Measurements from ENCODE around the gene PGM1.

DNA sequence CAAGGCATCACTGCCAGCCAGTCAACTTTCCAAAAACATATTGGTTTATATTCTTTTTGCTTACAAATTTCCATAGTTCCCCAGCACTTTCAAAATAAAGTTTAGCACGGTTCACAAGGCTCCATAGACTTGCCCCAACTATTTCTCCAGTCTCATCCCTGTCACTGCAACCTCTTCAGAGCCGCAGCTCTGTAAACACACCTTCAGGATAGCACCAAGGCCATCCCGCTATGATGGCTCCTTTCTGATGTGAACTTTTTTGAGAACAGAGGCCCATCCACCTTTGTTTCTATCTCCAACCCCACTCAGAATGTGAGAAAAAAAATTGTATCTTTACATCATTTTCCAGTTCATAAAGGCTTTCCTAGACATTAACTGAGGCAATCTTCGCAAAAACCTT lies 26.3 kb downstream of the PGM1 start:
- TF ChIP-seq CTCF (IDR thresholded peaks at IDR 0.05) (no peak), YY1 (IDR thresholded peaks at IDR 0.05; ENCODE audit: low read depth) (no peak), POLR2AphosphoS5 (IDR thresholded peaks at IDR 0.05; ENCODE audit: low read depth, low read length) (no peak), SMC3 (IDR thresholded peaks at IDR 0.05; ENCODE audit: low read depth, low read length) (no peak), MEF2A (IDR thresholded peaks at IDR 0.05; ENCODE audit: borderline replicate concordance, low read depth) (no peak), NFIC (IDR thresholded peaks at IDR 0.05; ENCODE audit: borderline replicate concordance) (no peak)
